Lower leg skin (tissue), 3 donors: ENCODE data around the gene LCN15.
"Not testable (repeated sequence)": the region's sequence is repeated elsewhere in the genome, so short reads cannot be mapped to it uniquely, and the experiment has no call there.

Experiments used
- POLR2A ChIP-seq, 2 donors: fragments of 450-650 bp; IDR thresholded peaks; one replicate each; pipeline ENCODE4 v1.6.1; 2016 to 2017; ENCODE audit warnings: antibody characterized with exemption in 2 of 2, mild to moderate bottlenecking in 1 of 2, moderate library complexity in 1 of 2
- TF ChIP-seq, protein P1 (sequence below), 3 donors: fragments of 450-650 bp; IDR thresholded peaks; one replicate each; pipeline ENCODE4 v1.5.1; 2016; ENCODE audit warnings: antibody characterized with exemption in 3 of 3, mild to moderate bottlenecking in 3 of 3, moderate library complexity in 2 of 3

DNA sequence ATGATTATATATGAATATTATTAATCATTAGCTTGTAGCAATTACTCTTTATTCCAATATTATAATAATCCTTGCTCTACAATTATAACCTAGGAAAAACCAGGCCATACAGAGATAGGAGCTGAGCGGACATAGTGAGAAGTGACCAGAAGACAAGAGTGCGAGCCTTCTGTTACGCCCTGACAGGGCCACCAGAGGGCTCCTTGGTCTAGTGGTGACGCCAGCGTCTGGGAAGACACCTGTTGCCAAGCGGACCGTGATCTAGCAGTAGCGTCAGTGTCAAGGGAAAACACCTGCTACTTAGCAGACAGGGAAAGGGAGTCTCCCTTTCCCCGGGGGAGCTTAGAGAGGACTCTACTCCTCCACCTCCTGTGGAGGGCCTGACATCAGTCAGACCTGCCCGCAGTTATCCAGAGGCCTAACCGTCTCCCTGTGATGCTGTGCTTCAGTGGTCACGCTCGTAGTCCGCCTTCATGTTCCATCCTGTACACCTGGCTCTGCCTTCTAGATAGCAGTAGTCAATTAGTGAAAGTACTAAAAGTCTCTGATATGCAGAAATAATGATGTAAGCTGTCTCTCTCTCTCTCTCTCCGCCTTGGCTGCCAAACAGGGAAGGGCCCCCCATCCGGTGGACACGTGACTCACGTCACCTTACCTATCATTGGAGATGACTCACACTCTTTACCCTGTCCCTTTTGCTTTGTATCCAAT, 2.2 kb upstream of the LCN15 start:
- TF ChIP-seq, protein P1, sequence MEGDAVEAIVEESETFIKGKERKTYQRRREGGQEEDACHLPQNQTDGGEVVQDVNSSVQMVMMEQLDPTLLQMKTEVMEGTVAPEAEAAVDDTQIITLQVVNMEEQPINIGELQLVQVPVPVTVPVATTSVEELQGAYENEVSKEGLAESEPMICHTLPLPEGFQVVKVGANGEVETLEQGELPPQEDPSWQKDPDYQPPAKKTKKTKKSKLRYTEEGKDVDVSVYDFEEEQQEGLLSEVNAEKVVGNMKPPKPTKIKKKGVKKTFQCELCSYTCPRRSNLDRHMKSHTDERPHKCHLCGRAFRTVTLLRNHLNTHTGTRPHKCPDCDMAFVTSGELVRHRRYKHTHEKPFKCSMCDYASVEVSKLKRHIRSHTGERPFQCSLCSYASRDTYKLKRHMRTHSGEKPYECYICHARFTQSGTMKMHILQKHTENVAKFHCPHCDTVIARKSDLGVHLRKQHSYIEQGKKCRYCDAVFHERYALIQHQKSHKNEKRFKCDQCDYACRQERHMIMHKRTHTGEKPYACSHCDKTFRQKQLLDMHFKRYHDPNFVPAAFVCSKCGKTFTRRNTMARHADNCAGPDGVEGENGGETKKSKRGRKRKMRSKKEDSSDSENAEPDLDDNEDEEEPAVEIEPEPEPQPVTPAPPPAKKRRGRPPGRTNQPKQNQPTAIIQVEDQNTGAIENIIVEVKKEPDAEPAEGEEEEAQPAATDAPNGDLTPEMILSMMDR (IDR thresholded peaks at IDR 0.05): not testable (repeated sequence)
- TF ChIP-seq POLR2A (IDR thresholded peaks at IDR 0.05): not testable (repeated sequence)
